HEK293 (cell line): Measurements from ENCODE around the gene MYCN.
"Not testable (repeated sequence)": the region's sequence is repeated elsewhere in the genome, so short reads cannot be mapped to it uniquely, and the experiment has no call there.

Experiments used
- CTCF ChIA-PET: fragments of 350-600 bp; formaldehyde crosslinking; extraction: SDS; loops from one replicate; lab custom pipeline; 2021; ENCODE audit warnings: antibody characterized with exemption; lab: Yijun Ruan, JAX
- POLR2A ChIA-PET: fragments of 300-600 bp; formaldehyde crosslinking; extraction: SDS; loops from one replicate; lab custom pipeline; 2020; ENCODE audit warnings: antibody characterized with exemption, inconsistent platforms; lab: Yijun Ruan, JAX
- H3K27ac ChIP-seq: fragments of 200-500 bp; sonication (Bioruptor generic); 2 replicates; pipeline ENCODE4 v1.5.1; 2014; ENCODE audit warnings: low read depth, low read length, control low read depth, inconsistent platforms; ENCODE audit errors: extremely low read depth
- H3K36me3 ChIP-seq, 2 experiments: fragments of 200-500 bp in 1 of 2; sonication (Bioruptor generic) in 1 of 2; 1 replicate in 1 of 2; 2 replicates in 1 of 2; pipeline ENCODE4 v1.5.1; 2014 to 2017; ENCODE audit warnings: inconsistent platforms in 2 of 2, low read length in 2 of 2; ENCODE audit not compliant: control insufficient read depth in 2 of 2, insufficient read depth in 1 of 2
- H3K4me1 ChIP-seq: fragments of 200-500 bp; sonication (Bioruptor generic); 2 replicates; pipeline ENCODE4 v1.5.1; 2014; ENCODE audit warnings: mild to moderate bottlenecking, low read length, inconsistent platforms; ENCODE audit not compliant: control insufficient read depth, insufficient read depth
- H3K4me3 ChIP-seq: 2 replicates; pipeline ENCODE4 v1.5.1; 2011; ENCODE audit warnings: low read depth, mild to moderate bottlenecking, control low read depth, low read length, moderate library complexity
- H3K9me3 ChIP-seq: fragments of 200-500 bp; sonication (Bioruptor generic); 2 replicates; pipeline ENCODE4 v1.5.1; 2014; ENCODE audit warnings: low read depth, low read length, inconsistent platforms; ENCODE audit not compliant: control insufficient read depth, insufficient read depth
- BCL11B ChIP-seq: fragments of 450-650 bp; formaldehyde crosslinking; IDR thresholded peaks from 2 replicates; pipeline ENCODE4 v1.5.1; 2016; ENCODE audit warnings: low read depth, missing biosample characterization, missing genetic modification characterization
- MEIS1 ChIP-seq: sonication (generic); formaldehyde crosslinking; IDR thresholded peaks from 2 replicates; pipeline ENCODE4 v1.8.1; 2022; ENCODE audit warnings: missing genetic modification reagents, mild to moderate bottlenecking, borderline replicate concordance
- TSHZ1 ChIP-seq: fragments of 450-650 bp; formaldehyde crosslinking; IDR thresholded peaks from 2 replicates; pipeline ENCODE4 v1.5.1; 2016; ENCODE audit warnings: missing biosample characterization, missing genetic modification characterization, borderline replicate concordance
- YY1 ChIP-seq: fragments of 450-650 bp; formaldehyde crosslinking; IDR thresholded peaks from 2 replicates; pipeline ENCODE4 v1.5.1; 2018; ENCODE audit warnings: missing biosample characterization, missing genetic modification characterization
- ZBTB6 ChIP-seq: fragments of 450-650 bp; formaldehyde crosslinking; IDR thresholded peaks from 2 replicates; pipeline ENCODE4 v1.5.1; 2017; ENCODE audit warnings: missing biosample characterization, missing genetic modification characterization
- ZFP37 ChIP-seq: fragments of 450-650 bp; formaldehyde crosslinking; IDR thresholded peaks from 2 replicates; pipeline ENCODE4 v1.5.1; 2016; ENCODE audit warnings: missing biosample characterization, missing genetic modification characterization
- ZNF157 ChIP-seq: fragments of 450-650 bp; formaldehyde crosslinking; IDR thresholded peaks from 2 replicates; pipeline ENCODE4 v1.5.1; 2016; ENCODE audit warnings: missing biosample characterization, missing genetic modification characterization
- ZNF354C ChIP-seq: fragments of 450-650 bp; formaldehyde crosslinking; IDR thresholded peaks from 2 replicates; pipeline ENCODE4 v1.5.1; 2016; ENCODE audit warnings: missing biosample characterization, missing genetic modification characterization, low read depth, borderline replicate concordance
- ZNF37A ChIP-seq: fragments of 450-650 bp; IDR thresholded peaks from 2 replicates; pipeline ENCODE4 v1.5.1; 2018; ENCODE audit warnings: missing biosample characterization, missing genetic modification characterization
- ZNF426 ChIP-seq: fragments of 450-650 bp; formaldehyde crosslinking; IDR thresholded peaks from 2 replicates; pipeline ENCODE4 v1.5.1; 2017; ENCODE audit warnings: missing biosample characterization, missing genetic modification characterization, mild to moderate bottlenecking, inconsistent platforms, moderate library complexity
- ZNF654 ChIP-seq: fragments of 450-650 bp; formaldehyde crosslinking; IDR thresholded peaks from 2 replicates; pipeline ENCODE4 v1.5.1; 2016; ENCODE audit warnings: low read depth, missing biosample characterization, missing genetic modification characterization
- ZNF843 ChIP-seq: fragments of 450-650 bp; formaldehyde crosslinking; IDR thresholded peaks from 2 replicates; pipeline ENCODE4 v1.5.1; 2016; ENCODE audit warnings: missing biosample characterization, missing genetic modification characterization
- ZSCAN30 ChIP-seq: fragments of 450-650 bp; IDR thresholded peaks from 2 replicates; pipeline ENCODE4 v1.5.1; 2018; ENCODE audit warnings: missing biosample characterization, mild to moderate bottlenecking, missing genetic modification characterization, moderate library complexity

The MYCN gene

GRCh38 chr2:15927551-15928218 is 12.7 kb upstream of the MYCN start:
- CTCF ChIA-PET = interaction anchor here (0.6 to 0.9 kb wide), 3 partner anchors 11 to 56 kb away, joined by 3 read pairs; partner anchors contain the start of gene MYCN
- TF ChIP-seq ZNF426 = no peak
- no peak for TF ChIP-seq ZNF654 (tag by site-specific recombination)
- Histone ChIP-seq H3K4me3 (no peak overlapping the region), H3K27ac (no peak overlapping the region), H3K4me1 (no peaks in the 10 kb centered on the region), H3K9me3 (no peaks in the 10 kb centered on the region), H3K36me3 (no peaks in the 10 kb centered on the region)
- POLR2A ChIA-PET = no interaction called here

GRCh38 chr2:15929008-15929407 is 11.3 kb upstream of the MYCN start:
- H3K36me3 ChIP-seq, H3K9me3 ChIP-seq, POLR2A ChIA-PET, H3K4me3 ChIP-seq, H3K4me1 ChIP-seq, H3K27ac ChIP-seq: not testable (repeated sequence)
- CTCF ChIA-PET = interaction anchor here (3.7 kb wide), 1 partner anchor 11 kb away, joined by 15 read pairs; the partner anchor contains the start of gene MYCN

GRCh38 chr2:15929861-15930260 is 10.5 kb upstream of the MYCN start:
- Histone ChIP-seq H3K4me3 (no peak overlapping the region), H3K9me3 (no peaks in the 10 kb centered on the region), H3K27ac (no peak overlapping the region)
- POLR2A ChIA-PET = interaction anchor here (1.1 kb wide), 1 partner anchor 12 kb away, joined by 3 read pairs; no protein-coding TSS in a partner anchor
- TF ChIP-seq ZNF354C (tag by site-specific recombination) (no peak), ZFP37 (no peak), TSHZ1 (tag by site-specific recombination) (no peak), BCL11B (no peak), ZNF37A (no peak)
- TF ChIP-seq, all 188 proteins: peak for 0
- CTCF ChIA-PET = interaction anchor here (3.7 kb wide), 1 partner anchor 10 kb away, joined by 15 read pairs; the partner anchor contains the start of gene MYCN
- Histone ChIP-seq H3K36me3 (no peaks in the 10 kb centered on the region), H3K4me1 (no peaks in the 10 kb centered on the region)

GRCh38 chr2:15930589-15931318 is 9.6 kb upstream of the MYCN start:
- no peak overlapping the region for H3K27ac ChIP-seq
- TF ChIP-seq ZBTB6 (tag by site-specific recombination) = no peak
- no peak for TF ChIP-seq MEIS1 (CRISPR knock-in tag)
- TF ChIP-seq ZNF157 (tag by site-specific recombination) = no peak
- no peak for TF ChIP-seq ZSCAN30 (tag by site-specific recombination)
- no peak for TF ChIP-seq YY1 (tag by site-specific recombination)
- no peak for TF ChIP-seq ZNF843 (tag by site-specific recombination)
- CTCF ChIA-PET = interaction anchor here (3.7 kb wide), 1 partner anchor 9 kb away, joined by 15 read pairs; the partner anchor contains the start of gene MYCN
- no peaks in the 10 kb centered on the region for H3K9me3 ChIP-seq
- POLR2A ChIA-PET = interaction anchor here (1.1 kb wide), 1 partner anchor 11 kb away, joined by 3 read pairs; no protein-coding TSS in a partner anchor
- no peak overlapping the region for H3K4me3 ChIP-seq
- no peaks in the 10 kb centered on the region for H3K4me1 ChIP-seq
- no peaks in the 10 kb centered on the region for H3K36me3 ChIP-seq
